Measurements from ENCODE around the gene ANKRD40CL.
"Not testable (repeated sequence)": the region's sequence is repeated elsewhere in the genome, so short reads cannot be mapped to it uniquely, and the experiment has no call there.

ANKRD40CL gene

GRCh38 chr17:50758524-50758923, 8.8 kb downstream of the ANKRD40CL start:
- no peak for DNase-seq

GRCh38 chr17:50754521-50754920, 12.8 kb downstream of the ANKRD40CL start:
- no peak for DNase-seq

- DNase-seq: no peak
Measured at GRCh38 chr17:50749245-50749644, 18.1 kb downstream of the ANKRD40CL start.

- no peak for DNase-seq
Measured at GRCh38 chr17:50745631-50746030, 21.7 kb downstream of the ANKRD40CL start.

GRCh38 chr17:50739098-50739497, 28.2 kb downstream of the ANKRD40CL start:
- DNase-seq: no peak

- DNase-seq: no peak
Measured at GRCh38 chr17:50737118-50737698, 30.1 kb downstream of the ANKRD40CL start.

- DNase-seq: no peak
Measured at GRCh38 chr17:50735287-50735686, 32.0 kb downstream of the ANKRD40CL start.

- no peak for DNase-seq
Measured at GRCh38 chr17:50731575-50732460, 35.5 kb downstream of the ANKRD40CL start.

GRCh38 chr17:50728881-50729765, 38.2 kb downstream of the ANKRD40CL start:
- DNase-seq: no peak

- no peak for DNase-seq
Measured at GRCh38 chr17:50728112-50728429, 39.2 kb downstream of the ANKRD40CL start.

- no peak for DNase-seq
Measured at GRCh38 chr17:50725769-50726655, 41.3 kb downstream of the ANKRD40CL start.

GRCh38 chr17:50724622-50725021, 42.7 kb downstream of the ANKRD40CL start:
- not testable (repeated sequence) for DNase-seq

GRCh38 chr17:50722746-50723145, 44.6 kb downstream of the ANKRD40CL start:
- no peak for DNase-seq

GRCh38 chr17:50721194-50722010, 45.9 kb downstream of the ANKRD40CL start:
- DNase-seq: no peak

- no peak for DNase-seq
Measured at GRCh38 chr17:50719924-50720794, 47.2 kb downstream of the ANKRD40CL start.

GRCh38 chr17:50719144-50719923, 48.0 kb downstream of the ANKRD40CL start, which contains the start of gene LUC7L3:
Gene LUC7L3, plus strand, starts transcription at chr17:50719603. Its CDS starts 130 bp downstream, at chr17:50719733.
- DNase-seq: peak; percentile 76

GRCh38 chr17:50715471-50715870, 51.8 kb downstream of the ANKRD40CL start:
- no peak for DNase-seq

- no peak for DNase-seq
Measured at GRCh38 chr17:50712641-50713040, 54.7 kb downstream of the ANKRD40CL start.

All from NCI-H1436 treated with DMSO at 0.1 percent for 48 hours (cell line).